Breast epithelium (tissue), 3 donors: ENCODE results near the gene KMT5C.

Source experiments
- CTCF ChIP-seq, 3 donors: fragments of 450-650 bp; IDR thresholded peaks; one replicate each; pipeline ENCODE4 v1.5.1; 2016 to 2017; ENCODE audit warnings: antibody characterized with exemption in 3 of 3, mild to moderate bottlenecking in 3 of 3, moderate library complexity in 3 of 3
- POLR2A ChIP-seq: fragments of 450-650 bp; IDR thresholded peaks from one replicate; pipeline ENCODE4 v1.6.1; 2016; ENCODE audit warnings: antibody characterized with exemption, mild to moderate bottlenecking, moderate library complexity
- POLR2AphosphoS5 ChIP-seq, 3 donors: sonication (generic); formaldehyde crosslinking; IDR thresholded peaks; one replicate each; pipeline ENCODE4 v1.6.1; 2017; ENCODE audit warnings: antibody characterized with exemption in 3 of 3

- TF ChIP-seq POLR2AphosphoS5 (IDR thresholded peaks at IDR 0.05), result no peak
- TF ChIP-seq CTCF (IDR thresholded peaks at IDR 0.05), result no peak
- TF ChIP-seq POLR2A, result no peak
Measured at GRCh38 chr19:55373993-55374757, 34.5 kb downstream of the KMT5C start.
